GM23248 (cell line): ENCODE results near the gene RTF1. TPM values are rescaled to one million over a fixed set of nuclear protein-coding genes. Genes with fewer than 3 reads are reported as not detected.
"Not testable (repeated sequence)": the region's sequence is repeated elsewhere in the genome, so short reads cannot be mapped to it uniquely, and the experiment has no call there.

Experiments used
- DNase-seq: peaks from one replicate; pipeline ENCODE4 v3.0.0-alpha.2; 2015
- H2AFZ ChIP-seq: fragments of 200-600 bp; sonication (generic); 2 replicates; pipeline ENCODE4 v1.6.1; 2016; ENCODE audit warnings: antibody characterized with exemption
- H3F3A ChIP-seq: fragments of 200-600 bp; sonication (generic); 2 replicates; pipeline ENCODE4 v1.6.1; 2016; ENCODE audit warnings: mild to moderate bottlenecking, antibody characterized with exemption, mixed run types; ENCODE audit not compliant: insufficient read depth
- H3K27ac ChIP-seq: fragments of 200-600 bp; sonication (generic); 2 replicates; pipeline ENCODE4 v1.5.1; 2016; ENCODE audit warnings: mild to moderate bottlenecking
- H3K27me3 ChIP-seq: fragments of 200-600 bp; sonication (generic); replicated peaks from 2 replicates; pipeline ENCODE4 v1.6.1; 2016; ENCODE audit warnings: mild to moderate bottlenecking; ENCODE audit not compliant: insufficient read depth
- H3K36me3 ChIP-seq: fragments of 200-600 bp; sonication (generic); 2 replicates; pipeline ENCODE4 v1.6.1; 2016; ENCODE audit warnings: low read depth, mild to moderate bottlenecking
- H3K4me1 ChIP-seq: fragments of 200-600 bp; sonication (generic); 2 replicates; pipeline ENCODE4 v1.6.1; 2016; ENCODE audit warnings: mild to moderate bottlenecking; ENCODE audit not compliant: insufficient read depth
- H3K4me2 ChIP-seq: fragments of 200-600 bp; sonication (generic); one replicate; pipeline ENCODE4 v1.6.1; 2016; ENCODE audit warnings: mild to moderate bottlenecking; ENCODE audit not compliant: unreplicated experiment
- H3K4me3 ChIP-seq: fragments of 200-600 bp; sonication (generic); 2 replicates; pipeline ENCODE4 v1.5.1; 2016; ENCODE audit warnings: mild to moderate bottlenecking
- H3K79me2 ChIP-seq: fragments of 200-600 bp; sonication (generic); 2 replicates; pipeline ENCODE4 v1.6.1; 2016; ENCODE audit warnings: mild to moderate bottlenecking; ENCODE audit not compliant: insufficient read depth
- H3K9ac ChIP-seq: fragments of 200-600 bp; sonication (generic); 2 replicates; pipeline ENCODE4 v1.6.1; 2016; ENCODE audit warnings: mild to moderate bottlenecking
- H3K9me2 ChIP-seq: fragments of 200-600 bp; sonication (generic); 2 replicates; pipeline ENCODE4 v1.6.1; 2016; ENCODE audit warnings: mixed run types, mild to moderate bottlenecking, moderate library complexity; ENCODE audit not compliant: insufficient read depth
- H3K9me3 ChIP-seq: fragments of 200-600 bp; sonication (generic); one replicate; pipeline ENCODE4 v1.6.1; 2017; ENCODE audit warnings: low read depth
- H4K20me1 ChIP-seq: fragments of 200-600 bp; sonication (generic); 2 replicates; pipeline ENCODE4 v1.6.0; 2016; ENCODE audit not compliant: insufficient read depth
- EZH2 ChIP-seq: fragments of 200-600 bp; sonication (generic); IDR thresholded peaks from 2 replicates; pipeline ENCODE4 v1.6.1; 2018; ENCODE audit warnings: antibody characterized with exemption, mild to moderate bottlenecking; ENCODE audit not compliant: insufficient read depth, poor library complexity, severe bottlenecking
- EZH2phosphoT487 ChIP-seq: fragments of 200-600 bp; sonication (generic); IDR thresholded peaks from 2 replicates; pipeline ENCODE4 v1.6.1; 2018; ENCODE audit warnings: antibody characterized with exemption, moderate library complexity, mild to moderate bottlenecking, low read depth; ENCODE audit not compliant: insufficient read depth
- WGBS, 2 experiments: methylation state at CpG; one replicate each; pipeline ENCODE4 v1.1.6; 2015 to 2017; ENCODE audit warnings: low lambda C conversion rate in 2 of 2, low coverage in 1 of 2; ENCODE audit errors: missing lambda C conversion rate in 2 of 2; 5-methylcytosine and 5-hydroxymethylcytosine counted together
- in situ Hi-C: fragments of 300-500 bp; cut with MboI; formaldehyde crosslinking; loops from 2 replicates; pipeline ENCODE4 v1.15.0; 2020
- polyA plus RNA-seq: library from polyadenylated mRNA; unstranded; fragments of >200 nt; fragmentation: Nextera tagmentation; extraction: Ambion mirVana; gene quantifications from 2 replicates; pipeline ENCODE4 v1.2.1, GENCODE V29; 2016
- total RNA-seq: library from RNA; depleted of rRNA; stranded (reverse); fragments of >200 nt; shearing (Covaris generic); gene quantifications from 2 replicates; pipeline ENCODE4 v1.2.3, GENCODE V29; 2014

The RTF1 gene
- total and polyA plus RNA-seq, 2 experiments from 2014 or later, result 20.5 to 58.6 TPM

DNA sequence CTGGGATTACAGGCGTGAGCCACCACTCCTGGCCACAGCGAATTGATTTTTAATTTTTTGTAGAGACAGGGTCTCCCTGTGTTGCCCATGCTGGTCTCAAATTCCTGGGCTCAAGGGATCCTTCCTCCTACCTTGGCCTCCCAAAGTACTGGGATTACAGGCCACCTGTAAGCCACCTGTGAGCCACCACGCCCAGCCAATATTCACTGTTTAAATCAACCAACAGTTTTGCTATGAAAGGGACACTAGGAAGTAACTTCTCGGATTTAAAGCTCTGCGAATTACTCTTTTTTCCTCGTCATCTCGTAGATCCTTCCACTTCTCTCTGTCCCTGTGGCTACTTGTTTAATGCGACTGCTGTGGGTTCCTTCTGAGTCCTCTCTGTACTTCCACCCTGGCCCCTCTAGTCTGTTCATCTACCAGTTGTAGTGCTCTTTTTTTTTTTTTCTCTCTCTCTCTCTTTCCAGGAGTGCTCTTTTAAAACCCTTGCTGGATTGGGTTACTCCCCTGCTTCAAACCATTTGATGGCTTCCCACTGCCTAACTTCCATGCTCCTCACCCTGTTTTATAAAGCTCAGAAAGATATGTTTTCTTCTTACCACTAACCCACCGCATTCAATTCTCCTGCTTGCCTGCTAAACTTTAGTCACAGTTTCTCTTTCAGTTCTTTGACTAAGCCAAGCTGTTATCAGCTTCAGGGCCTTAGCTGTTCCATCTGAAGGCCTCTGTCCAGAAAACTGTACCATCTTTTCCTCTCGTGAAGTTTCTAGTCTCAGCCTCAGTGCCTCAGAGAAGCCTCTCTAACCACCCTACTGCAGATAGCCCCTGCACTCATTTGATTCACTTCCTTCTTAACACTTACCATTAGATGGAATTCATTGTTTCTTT, 12.4 kb downstream of the RTF1 start:
- no peak for TF ChIP-seq EZH2phosphoT487
- no peak for TF ChIP-seq EZH2
- peaks cover 93% of the 10 kb centered on the region for H3K79me2 ChIP-seq
- DNase-seq, result no peak
- H3K36me3 ChIP-seq, result no peaks in the 10 kb centered on the region
- H2AFZ ChIP-seq, result no peak overlapping the region
- no peaks in the 10 kb centered on the region for H3K9me2 ChIP-seq
- H4K20me1 ChIP-seq, result no peaks in the 10 kb centered on the region; the same call in 1 of the 2 replicates
- no peaks in the 10 kb centered on the region for H3K9me3 ChIP-seq
- H3F3A ChIP-seq, result no peaks in the 10 kb centered on the region
- no peaks in the 10 kb centered on the region for H3K4me1 ChIP-seq
- no peaks in the 10 kb centered on the region for H3K27me3 ChIP-seq
- in situ Hi-C loops, result no loop called here
- H3K4me2 ChIP-seq, result no peak overlapping the region
- WGBS, 2 experiments, result 94% methylated on average over 10 of the region's 10 CpGs
- H3K9ac ChIP-seq, result no peak overlapping the region
- no peak overlapping the region for H3K27ac ChIP-seq
- no peak overlapping the region for H3K4me3 ChIP-seq

- no peaks in the 10 kb centered on the region for H4K20me1 ChIP-seq
Observed at GRCh38 chr15:41435037-41435786, 18.3 kb downstream of the RTF1 start.

DNA sequence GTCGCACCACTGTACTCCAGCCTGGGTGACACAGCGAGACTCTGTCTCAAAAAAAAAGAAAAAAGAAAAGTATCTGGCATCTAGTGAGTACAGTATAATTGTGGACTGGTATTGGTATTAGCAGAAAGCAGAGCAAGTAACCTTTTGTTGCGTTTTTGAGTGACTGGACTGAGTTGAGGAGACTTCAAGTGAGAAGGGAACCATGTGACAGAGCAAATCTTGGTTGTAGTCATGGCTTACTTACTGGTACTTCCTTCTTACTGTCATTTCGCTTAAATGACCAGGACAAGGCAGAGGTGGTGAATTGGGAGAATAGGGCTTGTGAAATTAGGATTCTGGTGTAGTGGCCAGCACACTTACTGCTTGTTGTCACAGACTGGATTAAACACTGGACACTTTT, 20.6 kb downstream of the RTF1 start:
- Histone ChIP-seq H4K20me1 (no peaks in the 10 kb centered on the region), H3K27me3 (no peaks in the 10 kb centered on the region), H3K9ac (no peak overlapping the region), H3K9me3 (no peaks in the 10 kb centered on the region), H3K9me2 (no peaks in the 10 kb centered on the region), H3F3A (no peaks in the 10 kb centered on the region), H3K36me3 (peaks cover 16% of the 10 kb centered on the region), H3K4me3 (no peak overlapping the region), H2AFZ (no peak overlapping the region), H3K4me1 (no peaks in the 10 kb centered on the region), H3K79me2 (peaks cover 79% of the 10 kb centered on the region), H3K27ac (no peak overlapping the region), H3K4me2 (no peak overlapping the region)
- TF ChIP-seq EZH2phosphoT487 (no peak), EZH2 (no peak)
- WGBS, 2 experiments, result 97 to 98% methylated on average over 4 of the region's 4 CpGs
- in situ Hi-C loops, result no loop called here
- no peak for DNase-seq

More at GRCh38 chr15:41435037-41435786, 18.3 kb downstream of the RTF1 start:
- Histone ChIP-seq H2AFZ (no peak overlapping the region), H3K4me3 (no peak overlapping the region), H3F3A (no peaks in the 10 kb centered on the region), H3K79me2 (peaks cover 90% of the 10 kb centered on the region), H3K27ac (no peak overlapping the region), H3K9me2 (no peaks in the 10 kb centered on the region), H3K9ac (no peak overlapping the region), H3K27me3 (no peaks in the 10 kb centered on the region), H3K4me2 (no peak overlapping the region), H3K36me3 (peaks cover 3% of the 10 kb centered on the region), H3K9me3 (no peaks in the 10 kb centered on the region), H3K4me1 (no peaks in the 10 kb centered on the region)
- in situ Hi-C loops, result no loop called here
- DNase-seq, result no peak
- TF ChIP-seq EZH2phosphoT487 (no peak), EZH2 (no peak)
- 88 to 93% methylated on average over 4 of the region's 4 CpGs for WGBS, 2 experiments

- Histone ChIP-seq H3K9me3 (no peaks in the 10 kb centered on the region), H2AFZ (no peak overlapping the region), H3K79me2 (peaks cover 77% of the 10 kb centered on the region), H3K27me3 (no peaks in the 10 kb centered on the region), H4K20me1 (no peaks in the 10 kb centered on the region), H3K27ac (no peak overlapping the region), H3K36me3 (peaks cover 23% of the 10 kb centered on the region), H3K4me2 (no peak overlapping the region), H3K4me1 (no peaks in the 10 kb centered on the region), H3K9me2 (no peaks in the 10 kb centered on the region), H3K9ac (no peak overlapping the region), H3F3A (no peaks in the 10 kb centered on the region), H3K4me3 (no peak overlapping the region)
- no peak for DNase-seq
- WGBS, 2 experiments, result 89 to 90% methylated on average over 11 of the region's 11 CpGs
- in situ Hi-C loops, result no loop called here
- TF ChIP-seq EZH2 (no peak), EZH2phosphoT487 (no peak)
Observed at GRCh38 chr15:41438206-41438605, 21.3 kb downstream of the RTF1 start.

GRCh38 chr15:41438745-41439144, 21.9 kb downstream of the RTF1 start:
- H3K27me3 ChIP-seq, in situ Hi-C loops, H3K9ac ChIP-seq, H3F3A ChIP-seq, H3K9me2 ChIP-seq, H3K4me1 ChIP-seq, H2AFZ ChIP-seq, H3K4me2 ChIP-seq, H3K9me3 ChIP-seq, H4K20me1 ChIP-seq, H3K27ac ChIP-seq, H3K4me3 ChIP-seq, DNase-seq: not testable (repeated sequence)
- peaks cover 72% of the 10 kb centered on the region for H3K79me2 ChIP-seq
- peaks cover 25% of the 10 kb centered on the region for H3K36me3 ChIP-seq
- WGBS, 2 experiments, result 95 to 99% methylated on average over 5 of the region's 5 CpGs
